Stimulated activated naive CD4-positive, alpha-beta T cell (primary cell): ENCODE measurements around the gene EDEM1.
"Not testable (repeated sequence)": the region's sequence is repeated elsewhere in the genome, so short reads cannot be mapped to it uniquely, and the experiment has no call there.

Experiments used
- DNase-seq, 6 experiments: peaks; one replicate each; lab custom pipeline; 2025; lab: John Stamatoyannopoulos, UW

Gene EDEM1

DNA sequence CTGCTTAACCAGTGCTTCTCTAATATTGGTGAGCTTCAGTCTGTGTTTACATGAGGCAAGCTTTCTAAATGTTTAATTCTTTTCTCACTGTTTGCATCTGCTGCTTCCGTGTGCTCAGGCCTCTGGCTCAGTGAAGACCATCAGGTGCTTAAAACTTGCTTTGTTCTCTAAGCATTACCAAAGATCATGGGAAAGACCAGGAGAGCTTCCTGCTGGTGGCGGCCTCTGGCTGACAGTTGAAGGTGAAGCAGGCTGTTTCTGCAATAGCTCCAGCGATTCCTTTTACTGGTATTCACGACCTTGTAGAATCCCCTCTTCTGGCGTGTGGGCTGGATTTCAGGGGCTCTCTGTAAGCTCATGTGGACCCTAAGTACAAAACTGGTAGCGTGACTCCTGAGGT is 45.1 kb downstream of the EDEM1 start:
- DNase-seq = no peak

DNA sequence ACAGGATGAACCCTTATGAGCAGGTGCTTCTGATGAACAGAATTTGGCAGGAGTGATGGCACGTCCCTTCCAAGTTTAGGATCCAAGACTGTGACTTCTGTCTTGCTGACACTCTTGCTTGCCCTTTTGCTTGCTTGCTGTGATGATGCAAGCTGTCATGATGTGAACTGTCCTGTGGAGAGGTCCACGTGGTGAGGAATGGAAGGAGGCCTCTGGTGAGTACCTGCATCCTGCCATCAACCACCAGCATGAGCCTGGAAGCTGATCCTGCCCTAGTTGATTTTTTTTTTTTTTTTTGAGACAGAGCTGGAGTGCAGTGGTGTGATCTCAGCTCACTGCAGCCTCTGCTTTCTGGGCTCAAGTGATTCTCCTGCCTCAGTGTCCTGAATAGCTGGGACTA is 45.5 kb downstream of the EDEM1 start:
- DNase-seq = no peak

DNA sequence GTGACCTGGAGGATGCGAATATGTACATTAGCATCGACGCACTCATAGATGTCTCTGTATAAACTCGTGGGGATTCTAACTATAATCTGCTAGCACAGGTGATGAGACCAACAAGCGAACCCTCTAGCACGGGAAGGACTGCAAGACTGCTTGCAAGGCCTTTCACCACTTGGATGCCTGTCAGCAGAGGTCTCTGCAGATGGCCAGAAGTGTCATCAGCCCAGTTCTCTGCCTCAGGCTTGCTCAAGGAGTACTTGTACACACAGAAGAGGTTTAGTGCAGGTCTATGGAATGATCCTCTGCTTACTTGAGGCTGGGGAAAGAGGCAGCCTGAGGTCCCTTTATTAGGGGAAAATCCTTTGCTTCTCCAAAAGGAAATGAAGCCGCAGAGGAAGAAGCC is 48.1 kb downstream of the EDEM1 start:
- no peak for DNase-seq

- DNase-seq = no peak
Observed at GRCh38 chr3:5238545-5238944, 51.0 kb downstream of the EDEM1 start.

- DNase-seq = no peak
Observed at GRCh38 chr3:5239602-5240001, 52.1 kb downstream of the EDEM1 start.

DNA sequence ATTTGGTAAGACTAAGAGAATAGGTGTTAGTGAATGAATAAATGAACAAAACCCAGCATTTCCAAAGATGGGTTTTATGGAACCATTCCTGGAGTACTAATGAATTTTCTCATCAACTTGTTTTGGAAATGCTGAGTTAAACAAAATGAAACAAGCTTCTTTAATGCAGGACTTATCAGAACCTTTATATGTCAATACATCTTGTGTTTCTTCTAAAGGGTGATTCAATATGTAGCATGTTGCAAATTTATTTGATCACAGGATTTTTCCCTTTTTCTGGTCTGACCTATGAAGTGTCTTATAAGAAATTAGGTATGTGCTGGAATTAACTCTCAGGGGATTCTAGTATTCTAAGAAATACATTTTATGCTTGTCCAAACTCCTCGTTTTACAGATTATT is 53.2 kb downstream of the EDEM1 start:
- DNase-seq = no peak

DNA sequence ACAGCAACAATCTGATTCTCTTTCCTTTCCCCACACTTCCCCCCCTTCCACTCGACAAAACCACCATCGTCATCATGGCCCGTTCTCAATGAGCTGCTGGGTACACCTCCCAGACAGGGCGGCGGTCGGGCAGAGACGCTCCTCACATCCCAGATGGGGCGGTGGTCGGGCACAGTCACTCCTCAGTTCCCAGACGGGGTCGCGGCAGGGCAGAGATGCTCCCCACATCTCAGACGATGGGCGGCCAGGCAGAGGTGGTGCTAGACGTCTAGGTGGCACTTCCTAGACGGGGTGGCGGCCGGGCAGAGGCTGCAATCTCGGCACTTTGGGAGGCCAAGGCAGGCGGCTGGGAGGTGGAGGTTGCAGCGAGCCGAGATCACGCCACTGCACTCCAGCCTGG is 55.3 kb downstream of the EDEM1 start:
- not testable (repeated sequence) for DNase-seq

DNA sequence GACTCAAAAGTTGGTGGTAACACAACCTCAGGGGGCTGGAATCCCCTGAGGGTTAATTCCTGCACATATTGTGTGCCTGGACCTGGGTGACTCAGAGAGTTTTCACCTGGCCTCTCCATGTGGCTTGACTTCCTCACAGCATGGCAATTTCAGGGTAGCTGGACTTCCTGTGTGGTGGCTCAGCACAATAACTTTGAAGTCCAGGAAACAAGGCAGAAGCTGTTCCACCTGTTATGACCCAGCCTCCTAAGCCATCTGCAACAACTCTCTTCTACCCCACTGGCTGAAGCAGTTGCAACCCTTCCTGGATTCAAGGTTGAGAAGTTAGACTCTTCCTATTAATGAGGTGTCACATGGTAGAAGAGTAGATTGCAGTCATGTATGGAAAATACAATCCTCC is 58.4 kb downstream of the EDEM1 start:
- DNase-seq = no peak

DNA sequence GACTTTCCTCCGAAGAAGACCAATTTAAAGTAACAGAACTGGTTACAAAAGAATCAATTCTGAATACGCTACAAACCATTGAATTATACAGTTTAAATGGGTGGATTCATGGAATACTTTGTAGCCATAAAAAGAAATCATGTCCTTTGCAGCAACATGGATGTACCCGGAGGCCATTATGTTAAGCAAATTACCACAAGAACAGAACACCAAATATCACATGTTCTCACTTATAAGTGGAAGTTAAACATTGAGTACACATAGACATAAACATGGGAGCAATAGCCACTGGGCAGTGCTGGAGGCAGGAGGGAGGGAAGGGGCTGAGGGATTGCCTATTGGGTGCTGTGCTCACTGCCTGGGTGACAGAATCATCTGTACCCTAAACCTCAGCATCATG is 61.3 kb downstream of the EDEM1 start:
- no peak for DNase-seq

DNA sequence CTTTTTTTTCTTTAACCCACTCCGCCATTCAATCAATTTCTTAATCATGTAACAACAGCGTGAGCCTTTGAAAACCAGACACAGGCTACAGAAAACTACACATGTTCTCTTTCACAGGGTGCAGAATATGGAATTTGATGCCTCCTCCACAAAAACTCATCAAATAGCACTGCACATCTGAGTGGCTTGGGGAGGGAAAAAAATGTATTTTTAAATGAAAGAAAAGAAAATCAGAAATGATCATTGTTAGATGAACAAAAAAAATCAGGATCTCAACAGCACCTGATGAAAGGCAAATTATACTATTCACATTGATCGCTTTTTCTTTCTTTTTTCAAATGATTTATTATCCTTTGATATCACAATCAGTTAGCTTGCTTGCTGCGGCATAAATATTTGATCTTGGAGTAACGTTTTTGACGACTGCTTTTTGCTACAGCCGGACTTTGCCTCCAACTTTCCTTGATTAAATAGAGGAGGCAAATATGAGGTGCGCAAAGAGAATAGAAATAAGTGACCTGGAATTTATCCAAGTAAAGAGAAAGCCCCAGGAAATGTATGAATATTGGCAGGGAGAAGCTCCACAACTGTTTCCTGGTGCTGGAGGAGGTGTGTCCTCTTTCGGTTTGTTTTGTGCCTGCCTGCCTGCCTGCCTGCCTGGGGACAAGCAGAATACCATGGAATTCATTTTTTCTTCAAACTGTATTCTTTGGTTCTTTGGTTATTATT is 63.1 kb downstream of the EDEM1 start:
- DNase-seq = no peak

- DNase-seq = no peak
Observed at GRCh38 chr3:5251196-5251583, 63.7 kb downstream of the EDEM1 start.

GRCh38 chr3:5252131-5252530 is 64.6 kb downstream of the EDEM1 start:
- no peak for DNase-seq

DNA sequence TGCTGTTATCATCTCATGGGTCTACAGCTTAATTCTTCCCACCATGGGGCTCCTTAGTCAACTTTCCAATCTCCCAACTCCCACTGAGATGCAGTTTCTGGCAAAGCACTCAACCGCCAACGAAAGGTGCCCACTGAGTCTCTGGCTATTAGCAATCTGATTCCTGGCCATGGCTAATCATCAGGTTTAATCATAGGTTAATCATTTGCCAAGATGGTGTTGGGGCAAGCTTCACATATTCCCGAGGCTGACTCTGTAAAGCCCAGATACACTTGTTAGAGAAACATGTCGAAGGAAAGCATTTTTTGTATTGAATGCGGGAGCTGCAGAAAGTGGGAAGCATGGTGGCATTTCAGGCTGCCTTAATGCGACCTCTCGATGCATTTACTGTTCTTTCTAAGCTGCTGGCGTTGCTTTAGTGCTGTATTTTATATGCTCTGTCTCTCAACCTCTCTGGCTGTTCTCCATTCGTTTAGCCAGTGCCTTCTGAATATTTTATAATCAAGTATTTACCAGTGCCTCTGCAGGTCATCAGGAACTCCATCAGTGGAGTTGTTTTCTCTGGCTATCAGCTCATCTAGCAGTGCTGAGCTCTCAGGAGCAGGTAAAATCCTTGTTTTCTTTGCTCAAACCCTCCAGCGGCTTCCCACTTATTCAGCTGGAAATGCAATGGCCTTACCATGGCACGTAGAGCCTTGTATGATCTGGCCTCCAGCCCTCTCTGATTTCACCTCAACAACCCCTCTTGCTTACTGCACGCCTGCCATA is 67.0 kb downstream of the EDEM1 start:
- DNase-seq = no peak

DNA sequence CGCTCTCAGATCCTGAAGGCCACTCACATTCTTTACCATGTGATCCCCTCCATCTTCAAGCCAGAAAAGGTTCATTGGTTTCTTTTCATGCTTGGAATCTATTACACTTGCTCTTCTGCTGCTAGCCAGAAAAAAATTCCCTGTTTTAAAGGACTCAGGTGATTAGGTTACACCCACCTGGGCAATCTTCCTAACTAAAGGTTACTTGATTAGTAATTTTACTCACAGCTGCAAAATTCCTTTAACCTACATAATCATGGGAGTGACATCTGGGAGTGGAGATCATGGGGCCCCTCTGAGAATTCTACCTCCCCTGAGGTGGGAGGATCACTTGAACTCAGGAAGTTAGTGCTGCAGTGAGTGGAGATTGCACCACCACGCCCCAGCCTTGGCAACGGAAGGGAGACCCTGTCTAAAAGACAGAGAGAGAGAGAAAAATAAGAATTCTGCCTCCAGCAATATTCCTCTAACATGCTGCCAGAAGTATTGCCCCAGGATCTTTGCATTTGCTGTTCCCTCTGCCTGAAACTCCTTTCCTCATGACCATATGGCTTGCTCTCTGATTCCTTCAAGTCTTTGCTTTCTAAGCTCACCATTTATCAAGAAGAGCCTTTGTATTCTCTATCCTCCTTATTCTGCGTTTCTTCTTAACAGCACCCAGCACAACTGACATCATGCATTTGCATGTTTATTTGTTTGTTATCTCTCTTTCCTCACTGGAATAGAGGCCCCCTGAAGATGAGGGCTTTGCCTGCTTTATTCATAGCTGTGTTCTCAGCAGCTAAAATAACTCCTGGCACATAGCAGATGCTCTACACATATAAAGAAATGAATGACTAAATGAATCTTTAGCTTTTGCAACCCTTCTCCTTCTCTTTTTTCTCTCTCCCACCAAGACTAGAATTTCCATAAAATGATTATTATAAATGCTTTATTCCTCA is 68.2 kb downstream of the EDEM1 start:
- no peak for DNase-seq

DNA sequence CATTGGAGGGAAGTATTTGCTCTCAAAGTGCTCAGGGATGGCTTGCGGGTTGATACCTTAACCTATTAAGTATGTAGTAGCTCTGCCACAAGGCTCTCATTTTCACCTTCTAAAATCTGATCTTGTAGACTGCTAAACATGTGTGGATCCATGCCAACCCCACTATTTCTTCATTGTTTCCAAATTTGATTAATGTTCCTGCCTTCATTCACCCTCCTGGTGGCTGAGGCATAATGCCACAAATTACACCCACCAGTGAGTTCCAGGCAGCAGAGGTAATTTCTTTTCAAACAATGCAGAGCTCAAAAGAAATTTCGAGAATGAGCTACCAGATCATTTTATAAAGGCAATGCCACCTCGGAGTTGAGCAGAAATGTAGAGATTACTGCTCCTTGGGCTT is 71.0 kb downstream of the EDEM1 start:
- no peak for DNase-seq

DNA sequence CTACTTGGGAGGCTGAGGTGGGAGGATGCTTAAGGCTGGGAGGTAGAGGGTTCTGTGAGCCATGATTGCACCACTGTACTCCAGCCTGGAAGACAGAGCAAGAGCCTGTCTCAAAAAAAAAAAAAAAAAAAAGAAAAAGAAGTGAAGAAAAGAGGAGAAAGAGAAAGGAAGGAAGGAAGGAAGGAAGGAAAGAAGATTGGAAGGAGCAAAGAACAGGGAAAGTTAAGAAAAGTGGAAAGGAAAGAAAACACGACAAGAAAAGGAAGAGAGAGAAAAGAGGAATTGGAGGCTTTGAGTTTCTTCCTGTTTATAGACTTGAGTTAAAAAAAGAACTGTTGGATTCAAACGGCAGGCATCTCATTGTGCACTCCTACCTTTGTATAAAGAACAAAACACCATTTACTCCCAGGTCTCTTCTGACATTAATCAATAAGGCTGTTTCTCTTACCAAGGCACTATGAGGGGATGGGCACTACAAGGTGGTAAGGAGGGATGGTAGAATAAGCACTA is 73.5 kb downstream of the EDEM1 start:
- DNase-seq = peak in 1 of 6 experiments; percentile 3

- no peak for DNase-seq
Observed at GRCh38 chr3:5262507-5262906, 75.0 kb downstream of the EDEM1 start.

GRCh38 chr3:5264093-5264600 is 76.6 kb downstream of the EDEM1 start:
- DNase-seq = no peak

DNA sequence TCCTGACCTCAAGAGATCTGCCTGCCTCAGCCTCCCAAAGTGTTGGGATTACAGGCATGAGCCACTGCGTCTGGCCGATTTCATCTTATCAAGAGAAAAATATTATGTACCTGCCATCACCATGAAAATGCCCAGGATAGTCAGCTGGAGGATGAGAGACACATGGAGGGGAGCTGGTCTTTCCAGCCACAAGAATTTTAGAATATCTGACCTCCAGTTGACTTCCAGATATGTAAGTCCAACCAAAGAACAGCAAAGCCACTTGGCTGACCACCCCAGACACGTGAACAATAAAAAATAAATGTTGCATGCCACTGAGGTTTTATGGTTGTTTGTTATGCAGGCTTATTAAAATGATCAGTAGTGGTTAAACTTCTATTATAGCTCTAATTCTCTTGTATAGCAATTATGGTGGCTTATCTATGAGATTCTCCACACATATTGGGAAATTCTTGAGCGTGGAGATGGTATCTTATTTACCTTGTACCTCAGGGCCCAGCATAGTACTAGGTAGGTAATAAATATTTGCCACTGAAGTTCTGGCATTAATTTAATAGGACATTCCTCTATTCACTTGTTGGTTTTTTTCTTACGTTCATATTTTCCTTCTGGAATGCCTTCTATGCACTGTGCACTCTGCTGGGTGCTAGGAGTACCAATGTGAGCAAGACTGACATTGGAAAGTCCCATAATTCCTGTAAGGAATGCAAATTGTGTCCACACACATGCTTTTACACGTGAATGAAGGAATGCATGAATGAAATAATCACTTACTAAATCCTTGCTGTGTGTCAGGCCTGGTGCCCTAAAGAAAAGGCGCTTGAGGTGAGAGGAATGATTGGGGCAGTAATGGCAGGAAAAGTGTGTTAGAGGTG is 77.6 kb downstream of the EDEM1 start:
- no peak for DNase-seq

DNA sequence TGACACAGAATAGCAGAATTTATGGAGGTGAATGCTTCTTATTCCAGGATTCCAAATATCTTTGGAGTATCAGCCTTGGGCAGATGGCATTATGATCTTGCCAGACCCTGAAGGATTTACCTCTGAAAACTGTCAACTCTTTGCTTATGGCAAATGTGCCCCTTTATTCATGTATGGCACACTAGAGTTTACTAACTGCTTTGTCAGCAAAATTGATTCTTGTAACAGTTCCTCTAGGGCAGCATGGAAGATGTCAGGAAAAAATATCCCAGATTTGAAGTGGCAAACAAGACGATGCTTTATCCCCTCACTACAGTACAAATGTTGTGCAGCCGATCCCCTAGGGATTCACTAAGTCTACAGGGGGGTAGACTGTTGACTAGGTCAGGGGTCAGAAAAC is 79.7 kb downstream of the EDEM1 start:
- DNase-seq = no peak

DNA sequence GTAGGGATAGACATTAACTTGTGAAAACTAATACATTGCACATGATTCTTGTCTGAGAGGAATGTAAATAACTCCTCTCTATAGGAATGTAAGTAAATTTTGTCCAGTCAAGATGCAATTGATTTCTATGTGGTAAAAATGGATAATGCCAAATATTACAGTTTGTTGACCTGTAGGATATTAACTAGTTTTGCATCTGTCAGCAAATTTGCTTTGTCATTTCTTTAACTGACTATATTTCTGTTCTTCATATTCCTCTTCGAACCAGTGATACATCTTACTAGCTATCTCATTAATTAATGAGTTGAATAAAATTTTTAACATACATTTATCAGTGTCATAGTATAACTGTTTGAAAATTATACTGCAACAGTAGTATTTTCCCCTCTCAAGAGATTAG is 80.4 kb downstream of the EDEM1 start:
- no peak for DNase-seq
